H54 (cell line): ENCODE data around the gene METRN.
"Not testable (repeated sequence)": the region's sequence is repeated elsewhere in the genome, so short reads cannot be mapped to it uniquely, and the experiment has no call there.

Source experiments
- DNase-seq: peaks from one replicate; pipeline ENCODE4 v3.0.0; 2011; ENCODE audit warnings: low spot score, mixed read lengths; ENCODE audit not compliant: insufficient read length
- FAIRE-seq: peaks from 3 replicates; lab custom pipeline; 2011; peaks lifted over from hg19 to GRCh38; lab: Jason Lieb, UNC
- POLR2A ChIP-seq: IDR thresholded peaks from 2 replicates; pipeline ENCODE4 v1.6.1; 2011; ENCODE audit warnings: low read depth, mild to moderate bottlenecking, low read length

METRN gene

GRCh38 chr16:680967-681745 lies 33.8 kb upstream of the METRN start:
- no peak for FAIRE-seq
- TF ChIP-seq POLR2A: 0 out of 2 replicates have a peak, but pooled peaks have one; percentile 3
- no peak for DNase-seq

DNA sequence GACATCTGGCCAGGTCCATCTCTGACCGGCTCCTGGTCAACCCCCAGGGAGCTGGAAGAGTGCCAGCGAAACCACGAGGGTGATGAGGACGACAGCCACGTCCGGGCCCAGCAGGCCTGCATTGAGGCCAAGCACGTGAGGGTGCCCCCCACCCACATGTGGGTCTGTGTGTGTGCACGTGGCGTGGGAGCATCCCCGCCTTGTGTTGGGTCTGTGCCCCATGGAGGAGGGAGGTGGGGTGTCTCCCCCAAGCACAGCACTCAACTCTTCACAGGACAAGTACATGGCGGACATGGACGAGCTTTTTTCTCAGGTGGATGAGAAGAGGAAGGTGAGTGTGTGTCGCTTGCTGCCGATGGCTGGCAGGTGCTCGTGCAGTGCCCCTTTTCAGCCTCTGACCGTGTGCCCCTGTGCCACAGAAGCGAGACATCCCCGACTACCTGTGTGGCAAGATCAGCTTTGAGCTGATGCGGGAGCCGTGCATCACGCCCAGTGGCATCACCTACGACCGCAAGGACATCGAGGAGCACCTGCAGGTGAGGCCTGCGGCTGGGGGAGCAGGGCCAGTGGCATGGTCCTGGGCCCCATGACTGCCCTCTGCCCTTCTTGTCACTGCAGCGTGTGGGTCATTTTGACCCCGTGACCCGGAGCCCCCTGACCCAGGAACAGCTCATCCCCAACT lies 33.0 kb upstream of the METRN start:
- DNase-seq (no peak), FAIRE-seq (no peak)

GRCh38 chr16:682493-683395 lies 32.2 kb upstream of the METRN start:
- DNase-seq: no peak
- no peak for FAIRE-seq
- TF ChIP-seq POLR2A: no peak

More for the DNA sequence above, 33.0 kb upstream of the METRN start:
- TF ChIP-seq POLR2A: no peak

- TF ChIP-seq POLR2A: no peak
- DNase-seq (no peak), FAIRE-seq (no peak)
Observed at GRCh38 chr16:683396-684070, 31.4 kb upstream of the METRN start.

DNA sequence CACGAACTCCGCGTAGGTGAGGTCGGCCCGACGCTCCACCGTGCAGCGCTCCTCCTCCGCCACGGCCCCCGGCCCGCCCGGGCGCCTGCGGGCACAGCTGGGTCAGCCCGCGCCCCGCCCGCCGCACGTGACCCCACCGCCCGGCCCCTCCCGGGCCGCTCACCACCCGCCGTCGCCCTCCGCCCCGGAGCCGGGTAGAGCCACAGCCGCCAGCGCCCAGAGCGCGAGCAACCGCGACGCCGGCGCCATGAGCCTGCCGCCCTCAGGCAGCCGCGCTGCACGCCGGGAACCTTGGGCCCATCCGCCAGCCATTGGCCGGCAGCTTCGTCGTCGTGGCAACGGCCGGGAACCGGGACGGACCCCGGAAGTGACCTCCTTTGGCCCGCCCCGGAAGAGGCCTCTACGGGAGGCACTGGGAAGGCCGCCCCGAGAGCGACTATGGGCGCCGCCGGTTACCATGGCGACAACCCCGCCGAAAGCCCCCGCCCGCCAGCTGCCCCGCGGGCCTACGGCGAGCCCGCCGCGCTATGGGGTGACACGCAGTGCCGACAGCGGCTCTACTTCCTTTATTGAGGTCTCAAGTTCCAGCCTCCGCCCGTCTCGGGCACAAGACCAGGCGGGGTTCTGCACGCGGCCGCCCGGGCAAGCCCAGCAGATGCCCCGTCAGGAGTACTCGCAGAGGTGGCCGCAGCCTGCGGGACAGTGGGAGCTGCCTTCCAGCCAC lies 30.7 kb upstream of the METRN start, which contains the start of gene JMJD8:
TSS of gene JMJD8 (minus strand) at position 264 of the 724 bp plus-strand sequence. CDS start at position 249, 15 bp downstream.
- DNase-seq: no peak
- peak; percentile 62 for TF ChIP-seq POLR2A
- no peak for FAIRE-seq

DNA sequence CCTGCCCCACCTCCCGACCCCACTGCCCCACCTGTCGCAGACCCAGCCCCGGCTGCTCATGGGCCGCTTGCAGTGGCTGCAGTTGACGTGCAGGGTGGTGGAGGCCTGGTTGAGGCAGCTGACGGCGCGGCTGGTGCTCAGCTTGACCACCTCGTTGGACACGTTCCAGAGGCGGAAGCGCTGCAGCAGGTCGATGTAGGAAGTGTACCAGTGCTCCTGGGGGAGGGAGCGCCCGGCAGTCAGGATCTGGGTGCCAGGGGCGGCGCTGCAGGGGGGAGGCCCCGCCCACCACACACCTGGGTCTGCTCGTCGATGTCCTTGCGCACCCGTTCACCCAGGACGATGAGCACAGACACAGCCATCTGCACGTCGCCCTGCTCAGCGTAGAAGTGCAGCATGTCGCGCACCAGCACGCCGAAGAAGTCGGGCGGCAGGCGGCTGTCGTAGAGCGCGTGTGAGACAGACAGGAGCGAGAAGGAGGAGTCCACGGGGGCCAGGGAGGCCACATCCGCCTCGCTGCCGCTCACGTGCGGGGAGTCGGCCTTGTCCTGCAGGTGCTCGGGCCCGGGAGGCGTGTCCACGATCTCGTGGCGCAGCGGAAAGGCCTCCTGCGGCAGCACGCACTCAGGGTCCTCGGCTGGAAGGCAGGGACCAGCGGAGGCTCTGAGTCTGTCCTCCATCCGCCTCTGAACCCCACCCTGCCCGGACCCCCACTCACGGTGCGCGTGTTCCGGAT lies 29.8 kb upstream of the METRN start:
- no peak for DNase-seq
- TF ChIP-seq POLR2A: no peak
- no peak for FAIRE-seq

DNA sequence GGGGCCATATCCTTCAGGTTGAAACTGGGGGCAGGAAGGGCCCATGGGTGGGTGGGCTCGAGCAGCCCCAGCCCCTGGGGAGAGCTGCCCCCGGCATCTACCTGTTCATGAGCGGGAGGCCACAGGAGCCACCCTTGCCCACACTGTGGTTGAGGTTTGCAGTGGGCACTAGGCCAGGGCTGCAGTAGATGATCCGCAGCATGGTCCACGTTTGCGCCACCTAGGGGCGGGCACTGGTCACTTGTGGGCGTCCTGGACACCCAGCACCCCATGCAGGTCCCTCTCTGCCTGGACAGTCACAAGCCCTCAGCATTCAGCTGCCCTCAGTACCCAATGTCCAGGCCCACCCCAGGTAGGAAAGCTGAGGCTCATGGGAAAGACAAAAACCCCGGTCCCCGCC lies 29.0 kb upstream of the METRN start:
- TF ChIP-seq POLR2A: no peak
- FAIRE-seq (no peak), DNase-seq (peak; percentile 81)

- DNase-seq (no peak), FAIRE-seq (no peak)
- TF ChIP-seq POLR2A: no peak
Observed at GRCh38 chr16:686459-687260, 28.3 kb upstream of the METRN start.

- DNase-seq: no peak
- no peak for TF ChIP-seq POLR2A
- FAIRE-seq: no peak
Observed at GRCh38 chr16:687499-687898, 27.4 kb upstream of the METRN start.

DNA sequence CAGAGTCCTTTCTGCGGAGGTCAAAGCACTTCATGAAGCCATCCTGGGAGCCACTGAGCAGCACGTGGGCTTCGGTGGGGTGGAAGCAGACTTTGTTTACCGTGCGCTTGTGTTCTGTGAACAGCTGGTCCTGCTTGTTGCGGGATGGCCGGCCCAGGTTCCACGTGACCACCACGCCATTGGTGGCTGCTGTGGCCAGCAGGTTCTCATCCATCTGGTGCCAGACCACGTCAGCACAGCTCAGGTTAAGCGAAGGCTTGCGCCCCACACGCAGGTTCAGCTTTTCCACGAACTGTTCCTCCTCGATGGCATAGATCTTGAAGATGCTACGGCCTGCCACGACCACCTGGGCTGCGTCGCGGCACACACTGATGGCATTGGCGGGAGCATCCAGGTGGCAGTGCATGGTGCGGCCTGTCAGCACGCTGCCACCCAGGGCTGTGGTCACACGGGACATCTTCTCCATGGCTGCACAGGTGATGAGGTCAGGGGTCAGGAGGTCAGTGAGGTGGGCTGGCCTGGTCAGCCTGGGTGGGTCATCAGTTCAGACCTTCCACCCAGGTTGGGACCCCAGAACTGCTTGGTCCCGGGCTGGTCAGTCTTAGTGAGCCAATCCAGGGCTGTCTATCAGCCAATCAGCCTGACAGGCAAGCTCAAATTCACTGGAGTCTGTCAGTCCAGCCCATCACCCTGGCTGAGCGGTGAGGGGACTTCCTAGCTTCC lies 25.6 kb upstream of the METRN start:
- no peak for FAIRE-seq

DNA sequence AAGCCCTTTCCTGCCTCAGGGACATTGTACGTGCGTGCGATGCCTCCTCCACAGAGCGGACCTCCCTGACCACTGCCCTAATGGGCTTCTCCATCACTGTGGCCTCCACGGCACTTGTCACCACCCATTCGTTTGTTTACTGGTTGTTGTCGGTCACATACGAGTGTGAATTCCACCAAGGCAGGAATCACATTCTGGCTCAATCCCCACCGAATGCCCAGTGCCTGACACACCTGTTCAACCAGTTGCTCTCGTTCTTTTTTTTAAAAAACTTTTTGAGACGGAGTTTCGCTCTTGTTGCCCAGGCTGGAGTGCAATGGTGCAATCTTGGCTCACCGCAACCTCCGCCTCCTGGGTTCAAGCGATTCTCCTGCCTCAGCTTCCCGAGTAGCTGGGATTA lies 23.7 kb upstream of the METRN start:
- FAIRE-seq, DNase-seq: not testable (repeated sequence)

More for the DNA sequence above, 25.6 kb upstream of the METRN start:
- DNase-seq: no peak
- TF ChIP-seq POLR2A: no peak
